GM12872 (cell line): ENCODE measurements around the gene CBLN1.

Experiments
- TF ChIP-seq, protein P1 (sequence below): IDR thresholded peaks from 3 replicates; pipeline ENCODE4 v1.5.1; 2011; ENCODE audit warnings: low read depth, mild to moderate bottlenecking, low read length, moderate library complexity; ENCODE audit not compliant: insufficient read depth

The CBLN1 gene

GRCh38 chr16:49277766-49278566, 3.7 kb downstream of the CBLN1 start:
- TF ChIP-seq, protein P1, sequence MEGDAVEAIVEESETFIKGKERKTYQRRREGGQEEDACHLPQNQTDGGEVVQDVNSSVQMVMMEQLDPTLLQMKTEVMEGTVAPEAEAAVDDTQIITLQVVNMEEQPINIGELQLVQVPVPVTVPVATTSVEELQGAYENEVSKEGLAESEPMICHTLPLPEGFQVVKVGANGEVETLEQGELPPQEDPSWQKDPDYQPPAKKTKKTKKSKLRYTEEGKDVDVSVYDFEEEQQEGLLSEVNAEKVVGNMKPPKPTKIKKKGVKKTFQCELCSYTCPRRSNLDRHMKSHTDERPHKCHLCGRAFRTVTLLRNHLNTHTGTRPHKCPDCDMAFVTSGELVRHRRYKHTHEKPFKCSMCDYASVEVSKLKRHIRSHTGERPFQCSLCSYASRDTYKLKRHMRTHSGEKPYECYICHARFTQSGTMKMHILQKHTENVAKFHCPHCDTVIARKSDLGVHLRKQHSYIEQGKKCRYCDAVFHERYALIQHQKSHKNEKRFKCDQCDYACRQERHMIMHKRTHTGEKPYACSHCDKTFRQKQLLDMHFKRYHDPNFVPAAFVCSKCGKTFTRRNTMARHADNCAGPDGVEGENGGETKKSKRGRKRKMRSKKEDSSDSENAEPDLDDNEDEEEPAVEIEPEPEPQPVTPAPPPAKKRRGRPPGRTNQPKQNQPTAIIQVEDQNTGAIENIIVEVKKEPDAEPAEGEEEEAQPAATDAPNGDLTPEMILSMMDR, result no peak

- TF ChIP-seq, protein P1, result no peak
Observed at GRCh38 chr16:49277386-49277742, 4.3 kb downstream of the CBLN1 start.

DNA sequence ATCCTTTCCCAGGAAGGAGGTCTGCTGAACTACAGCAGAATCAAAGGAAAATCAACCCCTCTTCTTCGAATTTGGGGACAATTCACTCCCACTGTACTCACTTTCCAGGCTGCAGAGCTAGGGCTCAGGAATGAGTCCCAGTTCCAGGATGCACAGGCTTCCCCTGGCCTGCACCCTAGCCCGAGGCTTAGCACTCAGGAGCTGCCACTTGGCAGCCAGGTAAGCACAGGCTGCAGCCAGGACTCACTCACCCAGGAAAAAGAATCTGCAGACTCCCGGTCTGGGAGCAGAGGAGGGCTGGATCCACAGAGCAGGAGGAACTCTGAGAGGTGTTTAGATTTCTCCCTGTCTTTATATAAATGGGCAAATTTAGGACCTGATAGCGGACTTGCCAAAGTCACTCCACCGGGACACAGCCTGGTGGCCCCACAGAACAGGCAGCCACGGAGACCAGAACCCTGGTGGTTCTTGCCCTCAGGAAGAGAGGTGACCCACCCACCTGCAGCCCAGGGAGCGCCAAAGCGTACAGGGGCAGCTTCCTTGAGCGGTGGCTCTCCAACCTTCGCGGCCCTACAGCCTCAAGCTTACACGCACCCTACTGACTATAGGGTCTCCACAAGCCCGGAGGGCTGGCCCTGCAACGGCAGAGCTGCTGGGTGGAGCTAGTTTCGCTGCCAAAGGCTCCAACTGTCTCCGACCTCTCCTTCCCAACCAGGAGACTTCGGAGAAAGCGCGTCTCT, 4.8 kb downstream of the CBLN1 start:
- TF ChIP-seq, protein P1, result no peak

DNA sequence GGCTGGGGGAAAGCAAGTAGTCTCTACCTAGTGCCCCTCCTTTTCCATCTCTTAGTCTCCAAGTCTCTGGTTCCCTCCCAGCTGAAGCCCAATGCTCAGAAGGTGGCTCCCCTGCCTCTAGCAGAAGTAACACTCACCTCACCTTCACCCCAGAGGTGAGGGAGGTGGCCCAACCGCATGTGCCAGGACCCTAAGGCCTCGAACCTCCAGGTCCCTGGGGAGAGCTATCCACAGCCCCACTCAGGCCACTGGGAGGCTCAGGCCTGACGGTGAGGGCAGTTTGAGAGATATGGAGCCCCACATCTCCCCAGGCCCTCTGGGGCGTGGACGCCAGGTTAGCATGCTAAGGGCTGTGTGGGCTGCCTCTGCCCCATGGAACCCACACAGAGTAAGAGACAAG, 5.8 kb downstream of the CBLN1 start:
- TF ChIP-seq, protein P1, result no peak

DNA sequence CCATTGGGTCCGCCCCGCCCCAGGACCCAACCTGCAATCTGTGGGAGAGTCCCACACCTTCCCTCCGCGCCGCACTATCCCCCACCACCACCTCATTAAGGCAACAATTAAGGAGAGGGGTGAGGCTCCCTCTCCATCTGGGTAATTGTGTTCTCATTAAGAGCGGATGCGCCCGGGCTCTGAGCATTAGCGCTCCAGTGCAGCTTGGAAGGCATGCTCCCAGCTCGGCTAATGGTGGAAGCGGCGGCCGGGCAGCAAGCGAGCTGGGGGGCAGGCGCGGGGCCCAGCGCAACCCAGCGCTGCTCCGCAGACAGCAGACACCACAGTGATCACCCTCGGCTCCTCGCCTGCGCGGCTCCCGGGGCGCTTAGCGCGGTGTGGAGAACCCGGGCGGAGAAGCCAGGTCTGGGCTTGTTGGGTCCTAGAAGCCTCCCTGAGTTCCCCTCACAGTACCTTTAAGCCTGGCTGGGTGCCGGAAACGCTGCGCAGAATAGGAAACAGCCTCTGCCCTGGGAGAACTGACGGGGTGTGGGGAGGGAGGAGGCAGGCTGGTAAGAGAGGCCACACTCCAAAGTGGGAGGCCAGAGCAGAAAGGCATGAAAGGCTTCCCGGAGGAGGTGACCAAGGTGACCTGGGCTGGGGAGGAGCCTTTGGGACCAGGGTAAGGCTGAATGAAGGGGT, 6.4 kb downstream of the CBLN1 start:
- TF ChIP-seq, protein P1, result no peak

GRCh38 chr16:49274591-49274990, 7.0 kb downstream of the CBLN1 start:
- TF ChIP-seq, protein P1, result no peak

GRCh38 chr16:49273771-49274170, 7.9 kb downstream of the CBLN1 start:
- TF ChIP-seq, protein P1, result no peak
